Esophagus muscularis mucosa (tissue), 4 donors: Measurements from ENCODE around the gene GUCY1B1. TPM values are rescaled to one million over a fixed set of nuclear protein-coding genes. Genes with fewer than 3 reads are reported as not detected.

Experiments
- DNase-seq: peaks from one replicate; pipeline ENCODE4 v3.0.0-alpha.2; 2017; ENCODE audit errors: extremely low spot score
- H3K27ac ChIP-seq, 4 donors: fragments of 200-600 bp; sonication (generic); replicated peaks in 1 of 4; 1 replicate in 3 of 4; 2 replicates in 1 of 4; pipeline ENCODE4 v1.5.1; 2016 to 2019; ENCODE audit warnings: mild to moderate bottlenecking in 1 of 4
- H3K27me3 ChIP-seq, 4 donors: fragments of 200-600 bp; sonication (generic); one replicate each; pipeline versions ENCODE4 v1.5.1 to v1.6.0; 2016 to 2019
- H3K36me3 ChIP-seq, 4 donors: fragments of 200-600 bp; sonication (generic); one replicate each; pipeline ENCODE4 v1.5.1; 2016 to 2019
- H3K4me1 ChIP-seq, 4 donors: fragments of 200-600 bp; sonication (generic); one replicate each; pipeline ENCODE4 v1.5.1; 2016 to 2019
- H3K4me3 ChIP-seq, 4 donors: fragments of 200-600 bp; sonication (generic); 1 replicate in 2 of 4; 2 replicates in 2 of 4; pipeline ENCODE4 v1.5.1; 2016 to 2019; ENCODE audit warnings: mild to moderate bottlenecking in 4 of 4, moderate library complexity in 1 of 4
- H3K9me3 ChIP-seq, 4 donors: fragments of 200-600 bp; sonication (generic); 1 replicate in 3 of 4; 2 replicates in 1 of 4; pipeline ENCODE4 v1.5.1; 2016 to 2019
- CTCF ChIP-seq, 3 experiments: fragments of 200-600 bp in 2 of 3; fragments of 450-650 bp in 1 of 3; sonication (generic) in 2 of 3; IDR thresholded peaks; one replicate each; pipeline ENCODE4 v1.5.1; 2017 to 2019; ENCODE audit warnings: antibody characterized with exemption in 3 of 3, mild to moderate bottlenecking in 2 of 3, moderate library complexity in 1 of 3
- EP300 ChIP-seq: sonication (generic); formaldehyde crosslinking; IDR thresholded peaks from one replicate; pipeline ENCODE4 v1.6.1; 2017; ENCODE audit warnings: antibody characterized with exemption
- POLR2A ChIP-seq: fragments of 450-650 bp; IDR thresholded peaks from one replicate; pipeline ENCODE4 v1.6.1; 2017; ENCODE audit warnings: antibody characterized with exemption, moderate library complexity, mild to moderate bottlenecking, low read depth
- POLR2AphosphoS5 ChIP-seq, 2 donors: sonication (generic); formaldehyde crosslinking; IDR thresholded peaks; one replicate each; pipeline ENCODE4 v1.6.1; 2017; ENCODE audit warnings: antibody characterized with exemption in 2 of 2
- WGBS: methylation state at CpG from one replicate; pipeline ENCODE4 v1.1.5; 2018; 5-methylcytosine and 5-hydroxymethylcytosine counted together
- intact Hi-C: fragments of 100-400 bp; cut with DNase I; formaldehyde crosslinking; loops from one replicate; pipeline ENCODE4 v1.15.1; 2023
- total RNA-seq, 4 donors: library from RNA; depleted of rRNA; stranded (reverse); fragments of >200 nt; gene quantifications; one replicate each; pipeline versions ENCODE4 v1.1.0 to v1.2.1, GENCODE V29; 2016

GUCY1B1 gene
- total RNA-seq, 4 donors from 2014 or later: 30.6 to 61.9 (median 41.6) TPM

- Histone ChIP-seq H3K27me3 (no peaks in the 10 kb centered on the region), H3K36me3 (peaks cover 0 to 24% (median 5%) of the 10 kb centered on the region in 4 donors), H3K4me1 (peaks cover 0 to 13% (median 3%) of the 10 kb centered on the region in 4 donors), H3K9me3 (no peaks in the 10 kb centered on the region), H3K27ac (no peak overlapping the region), H3K4me3 (no peak overlapping the region)
- DNase-seq: no peak
- 42% methylated on average over 1 of the region's 1 CpG for WGBS
- intact Hi-C loops: no loop called here
- TF ChIP-seq CTCF (IDR thresholded peaks at IDR 0.05): no peak
- no peak for TF ChIP-seq POLR2AphosphoS5 (IDR thresholded peaks at IDR 0.05)
- TF ChIP-seq POLR2A: no peak
- no peak for TF ChIP-seq EP300
These were observed 44.9 kb upstream of the GUCY1B1 start for GRCh38 chr4:155713911-155714310.

- H3K27ac ChIP-seq: no peak overlapping the region
- WGBS: 50% methylated on average over 1 of the region's 1 CpG
- TF ChIP-seq CTCF (IDR thresholded peaks at IDR 0.05) (no peak), POLR2A (no peak), POLR2AphosphoS5 (IDR thresholded peaks at IDR 0.05) (no peak), EP300 (no peak)
These were observed 36.5 kb upstream of the GUCY1B1 start for GRCh38 chr4:155722336-155722735.

DNA sequence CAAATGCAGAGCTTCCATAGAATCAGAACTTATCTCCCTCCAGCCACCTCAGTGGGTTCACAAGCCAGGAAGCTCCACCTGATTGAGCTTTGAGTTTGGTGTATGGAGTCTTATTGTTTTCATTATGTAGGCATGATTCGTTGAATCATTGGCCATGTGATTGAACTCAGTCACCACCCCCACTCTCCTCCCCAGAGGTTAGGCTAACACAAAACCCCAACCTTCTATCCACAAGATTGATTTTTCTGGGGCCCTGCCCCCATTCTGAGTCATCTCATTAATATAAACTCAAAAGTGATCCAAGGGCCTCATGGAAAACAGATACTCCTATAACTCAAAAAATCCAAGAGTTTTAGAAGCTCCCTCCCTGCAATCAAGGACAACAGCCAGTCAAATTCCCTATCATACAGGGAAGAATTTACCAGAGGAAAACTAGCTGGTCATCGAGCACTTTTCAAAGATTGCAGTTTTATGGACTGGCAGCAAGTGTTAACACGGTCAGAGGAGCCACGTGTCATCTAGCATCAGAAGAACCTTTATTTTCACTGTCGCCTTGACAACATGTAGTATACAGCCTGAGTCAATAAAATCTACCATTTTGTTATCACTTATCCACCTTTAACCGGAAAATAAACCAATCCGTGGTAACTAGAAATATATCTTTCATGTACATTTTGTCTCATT is 35.9 kb upstream of the GUCY1B1 start:
- TF ChIP-seq EP300 (no peak), POLR2A (no peak), POLR2AphosphoS5 (IDR thresholded peaks at IDR 0.05) (no peak), CTCF (IDR thresholded peaks at IDR 0.05) (no peak)
- Histone ChIP-seq H3K27ac (no peak overlapping the region), H3K36me3 (peaks cover 0 to 22% (median 1%) of the 10 kb centered on the region in 4 donors), H3K9me3 (no peaks in the 10 kb centered on the region), H3K27me3 (no peaks in the 10 kb centered on the region), H3K4me3 (no peak overlapping the region), H3K4me1 (no peaks in the 10 kb centered on the region)
- DNase-seq: no peak
- intact Hi-C loops: no loop called here
- WGBS: 89% methylated on average over 7 of the region's 7 CpGs

More at GRCh38 chr4:155722336-155722735, 36.5 kb upstream of the GUCY1B1 start:
- Histone ChIP-seq H3K27me3 (no peaks in the 10 kb centered on the region), H3K9me3 (no peaks in the 10 kb centered on the region), H3K36me3 (peaks cover 0 to 23% (median 2%) of the 10 kb centered on the region in 4 donors), H3K4me1 (no peaks in the 10 kb centered on the region), H3K4me3 (no peak overlapping the region)
- no peak for DNase-seq
- intact Hi-C loops: no loop called here

- TF ChIP-seq POLR2A (no peak), POLR2AphosphoS5 (IDR thresholded peaks at IDR 0.05) (no peak), EP300 (no peak), CTCF (IDR thresholded peaks at IDR 0.05) (no peak)
- H3K4me1 ChIP-seq: no peaks in the 10 kb centered on the region
- intact Hi-C loops: no loop called here
These were observed 34.1 kb upstream of the GUCY1B1 start for GRCh38 chr4:155724731-155725130.

GRCh38 chr4:155734065-155734464 is 24.8 kb upstream of the GUCY1B1 start:
- Histone ChIP-seq H3K9me3 (no peaks in the 10 kb centered on the region), H3K36me3 (peaks cover 0 to 9% (median 0%) of the 10 kb centered on the region in 4 donors), H3K27me3 (no peaks in the 10 kb centered on the region), H3K27ac (no peak overlapping the region), H3K4me1 (peaks cover 0 to 22% (median 16%) of the 10 kb centered on the region in 4 donors), H3K4me3 (no peak overlapping the region)
- DNase-seq: no peak
- WGBS: 84% methylated on average over 3 of the region's 3 CpGs
- TF ChIP-seq EP300 (no peak), POLR2AphosphoS5 (IDR thresholded peaks at IDR 0.05) (no peak), POLR2A (no peak), CTCF (IDR thresholded peaks at IDR 0.05) (no peak)
- intact Hi-C loops: no loop called here

More at GRCh38 chr4:155724731-155725130, 34.1 kb upstream of the GUCY1B1 start:
- Histone ChIP-seq H3K9me3 (no peaks in the 10 kb centered on the region), H3K4me3 (no peak overlapping the region), H3K27ac (no peak overlapping the region), H3K36me3 (peaks cover 0 to 19% (median 1%) of the 10 kb centered on the region in 4 donors), H3K27me3 (no peaks in the 10 kb centered on the region)
- DNase-seq: no peak
- 81% methylated on average over 3 of the region's 3 CpGs for WGBS
